PC-3 (cell line): ENCODE data around the gene SLC1A7.

Experiments used
- EZH2 ChIP-seq: fragments of 300-600 bp; sonication (generic); IDR thresholded peaks from one replicate; pipeline ENCODE4 v1.6.1; 2017; ENCODE audit warnings: antibody characterized with exemption, mild to moderate bottlenecking, low read length; ENCODE audit not compliant: unreplicated experiment
- EZH2phosphoT487 ChIP-seq: fragments of 300-600 bp; sonication (generic); IDR thresholded peaks from 2 replicates; pipeline ENCODE4 v1.6.1; 2018; ENCODE audit warnings: mild to moderate bottlenecking, antibody characterized with exemption, low read length, borderline replicate concordance
- TF ChIP-seq, protein P1 (sequence below): fragments of 300-600 bp; sonication (generic); conservative IDR thresholded peaks from 2 replicates; pipeline ENCODE4 v1.5.1; 2017; ENCODE audit warnings: antibody characterized with exemption, low read depth, mild to moderate bottlenecking, low read length

- TF ChIP-seq, protein P1, sequence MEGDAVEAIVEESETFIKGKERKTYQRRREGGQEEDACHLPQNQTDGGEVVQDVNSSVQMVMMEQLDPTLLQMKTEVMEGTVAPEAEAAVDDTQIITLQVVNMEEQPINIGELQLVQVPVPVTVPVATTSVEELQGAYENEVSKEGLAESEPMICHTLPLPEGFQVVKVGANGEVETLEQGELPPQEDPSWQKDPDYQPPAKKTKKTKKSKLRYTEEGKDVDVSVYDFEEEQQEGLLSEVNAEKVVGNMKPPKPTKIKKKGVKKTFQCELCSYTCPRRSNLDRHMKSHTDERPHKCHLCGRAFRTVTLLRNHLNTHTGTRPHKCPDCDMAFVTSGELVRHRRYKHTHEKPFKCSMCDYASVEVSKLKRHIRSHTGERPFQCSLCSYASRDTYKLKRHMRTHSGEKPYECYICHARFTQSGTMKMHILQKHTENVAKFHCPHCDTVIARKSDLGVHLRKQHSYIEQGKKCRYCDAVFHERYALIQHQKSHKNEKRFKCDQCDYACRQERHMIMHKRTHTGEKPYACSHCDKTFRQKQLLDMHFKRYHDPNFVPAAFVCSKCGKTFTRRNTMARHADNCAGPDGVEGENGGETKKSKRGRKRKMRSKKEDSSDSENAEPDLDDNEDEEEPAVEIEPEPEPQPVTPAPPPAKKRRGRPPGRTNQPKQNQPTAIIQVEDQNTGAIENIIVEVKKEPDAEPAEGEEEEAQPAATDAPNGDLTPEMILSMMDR, result no peak
- TF ChIP-seq EZH2, result no peak
- TF ChIP-seq EZH2phosphoT487, result no peak
Measured at GRCh38 chr1:53051676-53052075, 90.8 kb downstream of the SLC1A7 start.
